COR-L47 (cell line): ENCODE measurements around the gene FCN1.
"Not testable (repeated sequence)": the region's sequence is repeated elsewhere in the genome, so short reads cannot be mapped to it uniquely, and the experiment has no call there.

ENCODE experiments used
- DNase-seq: peaks from one replicate; lab custom pipeline; 2025; lab: John Stamatoyannopoulos, UW

Gene FCN1

GRCh38 chr9:134871697-134872340 is 45.9 kb downstream of the FCN1 start:
- no peak for DNase-seq

GRCh38 chr9:134870746-134871662 is 46.7 kb downstream of the FCN1 start:
- DNase-seq = no peak

- DNase-seq = no peak
Observed at GRCh38 chr9:134870301-134870694, 47.4 kb downstream of the FCN1 start.

- no peak for DNase-seq
Observed at GRCh38 chr9:134869554-134870300, 48.0 kb downstream of the FCN1 start.

- no peak for DNase-seq
Observed at GRCh38 chr9:134868751-134869553, 48.8 kb downstream of the FCN1 start.

- DNase-seq = no peak
Observed at GRCh38 chr9:134867917-134868750, 49.6 kb downstream of the FCN1 start.

GRCh38 chr9:134864821-134865190 is 52.9 kb downstream of the FCN1 start:
- no peak for DNase-seq

- no peak for DNase-seq
Observed at GRCh38 chr9:134863941-134864820, 53.5 kb downstream of the FCN1 start.

- DNase-seq = no peak
Observed at GRCh38 chr9:134863306-134863902, 54.3 kb downstream of the FCN1 start.

GRCh38 chr9:134861595-134862334 is 55.9 kb downstream of the FCN1 start:
- DNase-seq = no peak

- DNase-seq = no peak
Observed at GRCh38 chr9:134860510-134860909, 57.2 kb downstream of the FCN1 start.

GRCh38 chr9:134858051-134858841 is 59.5 kb downstream of the FCN1 start:
- no peak for DNase-seq

- not testable (repeated sequence) for DNase-seq
Observed at GRCh38 chr9:134857451-134857850, 60.3 kb downstream of the FCN1 start.

GRCh38 chr9:134855900-134856377 is 61.8 kb downstream of the FCN1 start:
- no peak for DNase-seq
